Endothelial cell of umbilical vein (primary cell): Measurements from ENCODE around the gene CSNK1G2. TPM values are rescaled to one million over a fixed set of nuclear protein-coding genes. Genes with fewer than 3 reads are reported as not detected.

ENCODE experiments used
- BruUV-seq: library from RNA; stranded (reverse); fragments of 400-500 nt; replicated peaks from 2 replicates; lab custom pipeline; 2021; lab: Mats Ljungman, UMichigan
- CTCF ChIA-PET: fragments of 300-600, 350-600 bp; sonication (Branson Sonifier 250); formaldehyde crosslinking; loops from one replicate; lab custom pipeline; 2021; ENCODE audit warnings: antibody characterized with exemption, inconsistent platforms; lab: Charles Lee
- POLR2A ChIA-PET: fragments of 300-600, 350-600 bp; sonication (Branson Sonifier 250); formaldehyde crosslinking; loops from one replicate; lab custom pipeline; 2021; ENCODE audit warnings: antibody characterized with exemption, inconsistent platforms; lab: Charles Lee
- DNase-seq: peaks from one replicate; pipeline ENCODE4 v3.0.0-alpha.2; 2011; ENCODE audit warnings: low read depth, low spot score
- FAIRE-seq: peaks from 2 replicates; lab custom pipeline; 2011; peaks lifted over from hg19 to GRCh38; lab: Jason Lieb, UNC
- H2AFZ ChIP-seq: 2 replicates; pipeline ENCODE4 v1.6.0; 2012; ENCODE audit warnings: low read depth, low read length, control low read depth, inconsistent platforms
- H3K27ac ChIP-seq: 2 replicates; pipeline ENCODE4 v1.5.1; 2011; ENCODE audit warnings: low read depth, mild to moderate bottlenecking, control low read depth, low read length, moderate library complexity; ENCODE audit not compliant: insufficient read depth
- H3K27me3 ChIP-seq, 2 experiments: 2 replicates each; pipeline versions ENCODE4 v1.6.0 to v1.6.1; 2011; ENCODE audit warnings: low read length in 2 of 2, mixed read lengths in 1 of 2; ENCODE audit not compliant: control insufficient read depth in 2 of 2, insufficient read depth in 2 of 2
- H3K36me3 ChIP-seq, 2 experiments: 2 replicates in 1 of 2; 3 replicates in 1 of 2; pipeline ENCODE4 v1.5.1; 2011; ENCODE audit warnings: low read length in 2 of 2, mild to moderate bottlenecking in 1 of 2, moderate library complexity in 1 of 2; ENCODE audit not compliant: control insufficient read depth in 2 of 2, insufficient read depth in 2 of 2; ENCODE audit errors: extremely low read depth in 1 of 2
- H3K4me1 ChIP-seq: 3 replicates; pipeline ENCODE4 v1.5.1; 2011; ENCODE audit warnings: mild to moderate bottlenecking, low read length; ENCODE audit not compliant: control insufficient read depth, insufficient read depth; ENCODE audit errors: extremely low read depth
- H3K4me2 ChIP-seq: 2 replicates; pipeline ENCODE4 v1.6.1; 2011; ENCODE audit warnings: low read length, control low read depth, mixed read lengths; ENCODE audit not compliant: insufficient read depth
- H3K4me3 ChIP-seq, 3 experiments: fragments of 200-600 bp in 1 of 3; sonication (generic), shearing (Covaris generic) in 1 of 3; replicated peaks in 1 of 3; 2 replicates each; pipeline ENCODE4 v1.5.1; 2011 to 2016; ENCODE audit warnings: control low read depth in 3 of 3, low read length in 3 of 3, mild to moderate bottlenecking in 2 of 3, inconsistent platforms in 1 of 3, low read depth in 1 of 3, moderate library complexity in 1 of 3; ENCODE audit not compliant: insufficient read depth in 1 of 3
- H3K79me2 ChIP-seq: 2 replicates; pipeline ENCODE4 v1.6.0; 2012; ENCODE audit warnings: low read length, inconsistent platforms; ENCODE audit not compliant: control insufficient read depth, insufficient read depth
- H3K9ac ChIP-seq: replicated peaks from 2 replicates; pipeline ENCODE3; 2011; ENCODE audit warnings: low read length, control low read depth; ENCODE audit not compliant: insufficient read depth; ENCODE audit errors: extremely low read depth
- H3K9me1 ChIP-seq: replicated peaks from 3 replicates; pipeline ENCODE4 v1.6.0; 2011; ENCODE audit warnings: mild to moderate bottlenecking, low read length; ENCODE audit not compliant: control insufficient read depth, insufficient read depth; ENCODE audit errors: extremely low read depth
- H3K9me3 ChIP-seq: replicated peaks from 2 replicates; pipeline ENCODE4 v1.5.1; 2012; ENCODE audit warnings: low read length, inconsistent platforms; ENCODE audit not compliant: control insufficient read depth, insufficient read depth
- H4K20me1 ChIP-seq: replicated peaks from 2 replicates; pipeline ENCODE3; 2011; ENCODE audit warnings: mild to moderate bottlenecking, low read length; ENCODE audit not compliant: control insufficient read depth, insufficient read depth; ENCODE audit errors: extremely low read depth
- EZH2 ChIP-seq: IDR thresholded peaks from 2 replicates; pipeline ENCODE4 v1.6.1; 2012; ENCODE audit warnings: borderline replicate concordance, low read depth, mild to moderate bottlenecking, moderate library complexity, low read length, inconsistent platforms; ENCODE audit not compliant: severe bottlenecking
- FOS ChIP-seq: IDR thresholded peaks from 2 replicates; pipeline ENCODE4 v1.6.1; 2011; ENCODE audit warnings: mild to moderate bottlenecking, low read length, moderate library complexity, borderline replicate concordance; ENCODE audit not compliant: insufficient read depth
- GATA2 ChIP-seq: IDR thresholded peaks from 2 replicates; pipeline ENCODE4 v1.7.0; 2011; ENCODE audit warnings: low read depth, mild to moderate bottlenecking, moderate library complexity, mixed read lengths, low read length; ENCODE audit not compliant: insufficient read length, insufficient read depth
- JUN ChIP-seq: IDR thresholded peaks from 2 replicates; pipeline ENCODE4 v1.6.1; 2011; ENCODE audit warnings: borderline replicate concordance, low read depth; ENCODE audit not compliant: insufficient read length, insufficient read depth
- MAX ChIP-seq: IDR thresholded peaks from 2 replicates; pipeline ENCODE4 v1.6.1; 2011; ENCODE audit not compliant: insufficient read depth, insufficient read length
- MYC ChIP-seq: IDR thresholded peaks from one replicate; pipeline ENCODE4 v1.6.1; 2011; ENCODE audit warnings: mild to moderate bottlenecking, low read depth, low read length
- POLR2A ChIP-seq: IDR thresholded peaks from 2 replicates; pipeline ENCODE4 v1.6.1; 2012; ENCODE audit warnings: low read depth, mild to moderate bottlenecking, control low read depth, low read length
- POLR2AphosphoS5 ChIP-seq: IDR thresholded peaks from 2 replicates; pipeline ENCODE4 v1.6.1; 2012; ENCODE audit warnings: low read depth, mild to moderate bottlenecking, control low read depth, low read length, moderate library complexity; ENCODE audit not compliant: insufficient read depth
- dilution Hi-C: fragments of 300-500 bp; cut with MboI; formaldehyde crosslinking; loops from one replicate; pipeline ENCODE4 v1.15.0; 2019; ENCODE audit warnings: low sequenced_read_pairs; ENCODE audit not compliant: extremely low pct_ligation_motif_present
- intact Hi-C: fragments of 100-400 bp; cut with micrococcal nuclease; formaldehyde crosslinking; loops from one replicate; pipeline ENCODE4 v1.10.0; 2022
- polyA plus RNA-seq, 4 experiments: library from polyadenylated mRNA; depleted of rRNA in 3 of 4; stranded (reverse) in 3 of 4; unstranded in 1 of 4; fragments of >200 nt; gene quantifications; 2 replicates each; pipeline versions ENCODE4 v1.2.1 to v1.2.3, GENCODE V29; 2011 to 2012; ENCODE audit warnings: missing spikeins in 1 of 4
- total RNA-seq: library from RNA; stranded (reverse); gene quantifications from 2 replicates; pipeline ENCODE4 v1.2.3, GENCODE V29; 2021
- TF ChIP-seq, protein P1 (sequence below), 2 donors: IDR thresholded peaks; 1 replicate in 1 of 2; 2 replicates in 1 of 2; pipeline ENCODE4 v1.5.1; 2011; ENCODE audit warnings: low read length in 2 of 2, mild to moderate bottlenecking in 2 of 2, moderate library complexity in 2 of 2, control low read depth in 1 of 2, inconsistent platforms in 1 of 2, low read depth in 1 of 2; ENCODE audit not compliant: insufficient read depth in 1 of 2; ENCODE audit errors: extremely low read depth in 1 of 2

Gene CSNK1G2
- total and polyA plus RNA-seq, 2 donors (not counting 3 experiments of a cell fraction or from before 2014, with no cell fraction given): 96.6 to 110 TPM

GRCh38 chr19:1902923-1903322, 38.0 kb upstream of the CSNK1G2 start:
- no peaks in the 10 kb centered on the region for H3K9me3 ChIP-seq
- no peaks in the 10 kb centered on the region for H3K4me1 ChIP-seq
- no peak overlapping the region for H3K27ac ChIP-seq
- no peak overlapping the region for H3K4me2 ChIP-seq
- H3K9me1 ChIP-seq: no peaks in the 10 kb centered on the region
- no TSS peak for BruUV-seq
- ChIA-PET CTCF (interaction anchor here (1.0 kb wide), 2 partner anchors 27 to 38 kb away, joined by 3 read pairs; no protein-coding TSS in a partner anchor), POLR2A (no interaction called here)
- H3K79me2 ChIP-seq: peaks cover 20% of the 10 kb centered on the region
- H3K9ac ChIP-seq: no peak overlapping the region
- no peaks in the 10 kb centered on the region for H4K20me1 ChIP-seq
- H3K36me3 ChIP-seq: no peaks in the 10 kb centered on the region
- intact Hi-C loops: no loop called here
- no peak for DNase-seq
- TF ChIP-seq FOS (no peak), POLR2AphosphoS5 (no peak), JUN (no peak), MAX (no peak), EZH2 (no peak), POLR2A (no peak), MYC (no peak), GATA2 (no peak)
- TF ChIP-seq, protein P1, sequence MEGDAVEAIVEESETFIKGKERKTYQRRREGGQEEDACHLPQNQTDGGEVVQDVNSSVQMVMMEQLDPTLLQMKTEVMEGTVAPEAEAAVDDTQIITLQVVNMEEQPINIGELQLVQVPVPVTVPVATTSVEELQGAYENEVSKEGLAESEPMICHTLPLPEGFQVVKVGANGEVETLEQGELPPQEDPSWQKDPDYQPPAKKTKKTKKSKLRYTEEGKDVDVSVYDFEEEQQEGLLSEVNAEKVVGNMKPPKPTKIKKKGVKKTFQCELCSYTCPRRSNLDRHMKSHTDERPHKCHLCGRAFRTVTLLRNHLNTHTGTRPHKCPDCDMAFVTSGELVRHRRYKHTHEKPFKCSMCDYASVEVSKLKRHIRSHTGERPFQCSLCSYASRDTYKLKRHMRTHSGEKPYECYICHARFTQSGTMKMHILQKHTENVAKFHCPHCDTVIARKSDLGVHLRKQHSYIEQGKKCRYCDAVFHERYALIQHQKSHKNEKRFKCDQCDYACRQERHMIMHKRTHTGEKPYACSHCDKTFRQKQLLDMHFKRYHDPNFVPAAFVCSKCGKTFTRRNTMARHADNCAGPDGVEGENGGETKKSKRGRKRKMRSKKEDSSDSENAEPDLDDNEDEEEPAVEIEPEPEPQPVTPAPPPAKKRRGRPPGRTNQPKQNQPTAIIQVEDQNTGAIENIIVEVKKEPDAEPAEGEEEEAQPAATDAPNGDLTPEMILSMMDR (IDR thresholded peaks at IDR 0.05; ENCODE audit: extremely low read depth in 1 of 2, insufficient read depth in 1 of 2, low read depth in 1 of 2, low read length in 2 of 2): no peak
- dilution Hi-C loops: no loop called here
- H3K4me3 ChIP-seq: no peak overlapping the region
- no peak for FAIRE-seq
- H3K27me3 ChIP-seq: no peaks in the 10 kb centered on the region
- H2AFZ ChIP-seq: no peak overlapping the region
